Germinal center (tissue), 1 donor: ENCODE results near the gene SPIRE1.
"Not testable (repeated sequence)": the region's sequence is repeated elsewhere in the genome, so short reads cannot be mapped to it uniquely, and the experiment has no call there.

Experiments used
- DNase-seq: peaks from one replicate; pipeline ENCODE4 v3.0.0; 2012; ENCODE audit warnings: mixed read lengths, low spot score

Gene SPIRE1

DNA sequence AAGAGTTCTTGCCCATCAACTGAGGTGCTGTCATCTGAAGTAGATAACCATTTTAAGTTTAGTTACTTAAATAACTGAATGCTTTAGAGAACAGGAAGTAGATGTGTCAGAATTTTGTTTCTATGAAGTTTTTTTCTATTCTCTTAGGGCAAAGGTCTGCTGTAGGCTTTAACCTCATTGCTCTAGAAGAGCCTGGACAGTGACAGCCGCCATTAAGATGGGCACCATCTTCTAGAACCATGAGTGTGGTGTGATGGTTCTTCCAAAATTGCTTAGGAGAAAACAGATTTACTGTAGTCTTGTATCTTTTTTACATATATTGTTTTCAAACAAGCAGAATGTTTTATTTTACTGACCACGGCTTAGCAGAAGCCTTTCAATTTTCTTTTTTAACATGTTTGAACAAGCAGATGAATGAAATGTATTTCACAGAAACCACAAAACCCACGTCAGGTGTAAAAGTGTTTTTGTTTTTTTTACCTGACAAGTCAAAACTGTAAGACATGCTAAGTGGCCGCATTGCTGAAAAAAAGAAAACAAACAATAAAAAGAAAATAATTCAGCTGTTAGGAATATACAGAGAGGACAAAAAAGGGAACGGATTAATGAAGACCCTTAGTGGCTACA is 172.3 kb downstream of the SPIRE1 start:
- no peak for DNase-seq

GRCh38 chr18:12481915-12482314 is 176.0 kb downstream of the SPIRE1 start:
- DNase-seq = not testable (repeated sequence)

DNA sequence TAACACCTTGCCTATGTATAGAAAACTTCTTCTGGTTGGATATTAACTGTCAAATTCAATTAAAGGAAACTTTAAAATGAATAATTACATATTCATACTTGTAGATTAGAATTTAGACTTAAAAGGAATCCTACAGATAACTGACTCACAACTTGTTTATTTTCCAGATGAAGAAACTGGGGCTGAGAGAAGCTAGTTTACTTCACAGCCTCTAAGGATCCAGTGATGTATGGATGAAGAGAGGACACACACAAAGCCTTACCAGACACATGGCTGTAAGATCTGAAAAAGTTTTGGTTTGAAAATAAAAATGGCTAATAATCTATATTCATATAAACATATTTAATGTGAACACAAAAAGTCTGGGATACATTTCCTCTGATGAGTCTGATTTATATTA is 177.9 kb downstream of the SPIRE1 start:
- no peak for DNase-seq

DNA sequence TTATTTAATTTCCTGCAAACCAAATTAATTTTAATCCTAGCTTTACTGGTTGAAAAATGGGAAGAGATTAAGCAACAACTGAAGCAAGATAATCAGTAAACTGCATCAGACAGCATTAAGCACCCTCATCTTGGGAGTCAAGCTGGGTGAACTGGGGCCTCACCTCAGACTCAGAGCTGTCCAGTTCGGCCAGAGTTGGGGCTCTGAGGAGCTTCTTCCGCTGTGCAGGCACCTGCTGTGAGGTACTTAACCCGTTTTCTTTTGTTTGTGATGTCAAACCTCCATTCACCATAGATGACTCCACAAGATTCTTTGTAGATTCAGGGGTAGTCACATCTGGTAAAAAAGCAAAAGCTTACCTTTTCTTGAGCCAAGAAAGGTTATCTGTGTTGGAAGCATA is 178.4 kb downstream of the SPIRE1 start:
- no peak for DNase-seq

DNA sequence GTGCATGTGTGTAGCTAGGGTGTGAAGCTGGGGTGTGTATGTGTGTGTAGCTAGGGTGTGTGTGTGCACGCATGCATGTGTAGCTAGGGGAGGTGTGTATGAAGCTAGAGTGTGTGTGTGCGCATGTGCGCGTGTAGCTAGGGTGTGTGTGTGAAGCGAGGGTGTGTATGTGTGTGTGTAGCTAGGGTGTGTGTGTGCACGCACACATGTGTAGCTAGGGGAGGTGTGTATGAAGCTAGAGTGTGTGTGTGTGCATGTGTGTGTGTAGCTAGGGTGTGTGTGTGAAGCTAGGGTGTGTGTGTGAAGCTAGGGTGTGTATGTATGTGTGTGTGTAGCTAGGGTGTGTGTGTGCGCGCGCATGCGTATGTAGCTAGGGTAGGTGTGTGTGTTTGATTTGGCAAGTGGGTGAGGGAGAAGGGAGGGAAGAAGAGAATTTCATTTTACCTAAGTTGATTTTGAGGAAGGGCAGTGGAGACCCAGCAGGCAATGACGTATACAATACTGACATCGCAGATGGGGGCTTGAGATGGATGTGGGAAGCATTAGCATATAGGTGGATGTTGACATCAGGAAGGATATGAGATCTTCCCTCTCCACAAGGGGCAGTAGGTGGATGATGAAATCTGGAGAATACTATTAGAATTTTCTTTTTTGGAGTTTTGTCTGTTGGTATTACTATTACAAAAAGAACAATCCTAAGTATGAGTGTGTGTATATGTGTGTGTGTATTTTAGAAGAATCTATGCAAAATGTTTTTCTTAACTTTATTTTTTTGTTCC is 179.4 kb downstream of the SPIRE1 start:
- DNase-seq = no peak

GRCh38 chr18:12477606-12478005 is 180.3 kb downstream of the SPIRE1 start:
- no peak for DNase-seq

GRCh38 chr18:12476955-12477354 is 181.0 kb downstream of the SPIRE1 start:
- no peak for DNase-seq

- no peak for DNase-seq
Observed at GRCh38 chr18:12474876-12475275, 183.0 kb downstream of the SPIRE1 start.

DNA sequence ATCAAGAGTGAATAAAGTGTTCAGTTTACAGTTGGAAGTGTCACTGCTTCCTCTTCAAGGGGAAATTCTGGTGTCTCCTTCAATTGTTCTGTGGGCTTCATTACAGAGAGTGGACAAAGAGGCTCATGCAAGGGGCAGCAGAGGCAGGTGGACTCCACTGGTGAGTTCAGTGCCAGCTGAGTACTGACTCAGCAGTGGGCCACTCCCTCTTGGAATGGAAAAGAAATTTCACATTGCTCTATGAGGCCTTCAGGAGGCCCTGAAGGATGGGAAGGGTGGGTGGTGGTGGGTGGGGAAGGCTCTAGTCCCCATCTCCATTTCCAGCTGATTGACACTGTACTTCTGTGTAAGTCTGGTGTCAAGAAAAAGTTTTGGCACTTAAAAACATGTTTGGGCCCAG is 183.8 kb downstream of the SPIRE1 start:
- DNase-seq = no peak

DNA sequence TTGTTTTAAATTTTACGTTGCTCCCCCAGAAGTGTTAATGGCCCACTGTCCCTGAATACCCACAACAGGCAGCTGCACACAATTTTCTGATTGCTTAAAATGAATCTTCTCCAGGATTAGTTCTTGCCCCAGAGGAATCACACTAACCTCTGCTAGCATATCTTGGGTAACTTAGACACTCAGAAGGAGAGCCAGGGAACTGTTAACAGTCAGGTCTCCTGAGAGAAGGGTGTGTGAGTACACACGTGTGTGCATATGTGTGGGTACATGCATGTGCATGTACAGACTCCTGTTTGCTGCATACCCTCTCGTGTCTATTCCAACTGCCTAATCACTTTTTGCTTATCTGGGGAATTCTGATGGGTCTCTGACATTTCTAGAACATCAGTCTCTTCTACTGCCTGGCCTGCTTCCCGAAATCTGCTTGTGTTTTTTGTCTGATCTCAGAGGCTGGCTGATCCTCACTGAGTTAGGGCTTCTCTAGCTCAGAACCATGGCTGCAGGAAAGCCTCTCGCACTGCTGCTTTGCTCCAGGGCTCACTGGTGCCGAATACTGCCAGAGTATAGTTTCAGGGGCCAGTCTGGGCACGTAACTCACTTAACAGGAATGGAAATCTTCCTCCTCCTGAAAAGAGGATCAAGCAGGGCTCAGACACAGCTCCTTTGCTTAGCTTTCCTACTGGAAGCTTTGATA is 187.4 kb downstream of the SPIRE1 start:
- DNase-seq = no peak

DNA sequence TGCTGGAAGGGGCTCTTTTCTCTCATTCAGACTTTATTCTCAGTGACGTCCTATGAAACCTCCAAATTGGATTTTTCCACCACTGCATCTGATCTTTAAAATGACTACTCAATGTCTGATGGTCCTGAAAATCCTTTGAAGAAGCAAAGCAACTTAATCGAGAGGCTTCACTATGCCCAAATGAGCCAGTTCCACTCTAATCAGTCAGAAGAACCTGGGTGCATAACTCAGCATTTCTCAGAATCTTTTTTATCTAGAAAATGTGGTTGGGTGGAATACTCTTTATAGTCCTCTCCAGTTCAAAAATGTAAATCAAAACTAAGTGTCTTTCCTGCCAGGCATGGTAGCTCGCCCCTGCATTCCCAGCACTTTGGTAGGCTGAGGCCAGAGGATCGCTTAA is 189.5 kb downstream of the SPIRE1 start:
- DNase-seq = no peak

DNA sequence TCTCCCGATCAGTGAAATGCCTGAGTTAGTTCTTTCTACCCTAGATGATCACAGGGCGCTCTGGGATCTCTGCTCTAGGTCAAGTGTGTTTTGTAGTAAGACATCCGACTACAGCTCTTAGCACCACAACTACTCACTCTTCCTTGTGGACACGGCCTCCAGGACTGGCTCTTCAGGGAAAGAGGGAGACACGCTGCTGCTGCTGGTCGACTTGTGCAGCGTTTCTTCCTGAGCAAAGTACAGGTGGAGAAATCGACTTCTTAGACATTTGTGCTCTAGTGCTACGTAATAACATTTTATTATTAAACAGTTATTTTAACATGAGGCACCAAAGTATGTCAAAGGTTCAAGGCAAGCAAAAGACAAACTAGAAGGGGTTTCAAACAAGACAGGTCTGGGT is 193.2 kb downstream of the SPIRE1 start:
- DNase-seq = no peak

GRCh38 chr18:12463191-12463590 is 194.7 kb downstream of the SPIRE1 start:
- DNase-seq = no peak

GRCh38 chr18:12462242-12462641 is 195.7 kb downstream of the SPIRE1 start:
- DNase-seq = no peak

DNA sequence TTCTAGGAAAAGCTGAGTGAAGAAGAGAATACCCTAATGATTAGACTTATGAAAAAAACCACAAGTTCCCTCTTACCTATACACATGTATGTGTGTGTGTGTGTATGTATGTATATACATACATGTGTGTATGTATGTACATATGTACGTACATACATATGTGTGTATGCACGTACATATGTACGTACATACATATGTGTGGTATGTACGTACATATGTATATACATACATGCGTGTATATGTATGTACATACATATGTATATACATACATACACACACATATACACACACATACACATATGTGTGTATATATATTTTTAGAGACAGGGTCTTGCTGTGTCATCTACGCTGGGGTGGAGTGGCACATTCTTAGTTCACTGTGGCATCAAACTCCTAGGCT is 196.6 kb downstream of the SPIRE1 start:
- DNase-seq = no peak

DNA sequence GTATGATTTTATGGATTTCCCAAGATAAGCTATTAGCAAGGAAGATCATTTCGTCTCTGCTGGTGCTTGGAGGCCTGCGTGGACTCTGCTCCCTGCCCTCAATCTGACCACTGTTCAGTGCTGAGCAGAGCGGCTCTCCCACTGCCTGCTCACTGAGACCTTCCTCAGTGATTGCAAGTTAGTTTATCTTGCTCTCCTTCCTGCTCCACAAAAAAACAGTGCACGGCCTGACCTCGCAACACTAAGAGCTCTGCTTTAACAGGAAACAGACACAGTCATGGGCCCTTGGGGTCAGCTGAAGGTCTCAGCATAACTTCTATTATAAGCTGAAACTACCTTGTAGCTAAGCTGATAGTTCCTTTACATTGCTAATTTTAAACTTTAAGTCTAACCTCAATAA is 197.0 kb downstream of the SPIRE1 start:
- no peak for DNase-seq

GRCh38 chr18:12458771-12459170 is 199.1 kb downstream of the SPIRE1 start:
- DNase-seq = no peak

DNA sequence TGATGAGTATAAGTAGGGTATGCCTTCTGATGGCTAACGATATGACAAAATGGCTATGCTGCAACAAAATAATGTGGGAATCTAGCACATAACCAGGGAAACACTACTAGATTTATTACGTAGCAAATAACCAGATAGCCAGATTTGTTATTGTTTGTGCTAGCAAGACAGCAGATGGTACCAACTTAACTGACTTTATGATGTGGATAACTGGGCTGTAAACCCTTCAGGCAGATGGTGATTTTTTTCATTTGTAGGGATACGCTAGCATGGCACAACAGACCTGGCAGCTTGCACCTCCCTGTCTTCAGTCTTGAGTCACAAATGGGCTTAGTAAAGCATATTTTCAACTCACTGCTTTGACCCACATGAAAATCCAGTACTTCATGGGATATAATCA is 201.5 kb downstream of the SPIRE1 start:
- DNase-seq = no peak

DNA sequence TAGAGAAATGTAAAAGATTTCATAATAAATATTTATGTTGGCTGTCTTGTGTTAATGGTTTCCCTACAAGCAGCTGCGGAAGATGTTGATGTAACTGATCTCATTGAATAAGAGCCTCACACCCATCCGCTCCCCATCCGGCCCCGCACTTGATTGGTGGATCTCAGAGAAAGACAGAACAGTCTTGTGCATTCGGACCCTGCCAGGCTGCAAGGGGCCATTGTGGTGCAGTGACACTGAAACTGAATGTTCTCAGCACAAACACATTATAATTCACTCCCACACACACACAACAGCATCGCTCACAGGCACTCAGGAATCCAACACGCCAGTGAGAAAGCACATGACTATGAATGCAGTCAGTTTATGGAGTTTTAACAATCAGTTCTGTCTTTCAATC is 202.4 kb downstream of the SPIRE1 start:
- DNase-seq = no peak

DNA sequence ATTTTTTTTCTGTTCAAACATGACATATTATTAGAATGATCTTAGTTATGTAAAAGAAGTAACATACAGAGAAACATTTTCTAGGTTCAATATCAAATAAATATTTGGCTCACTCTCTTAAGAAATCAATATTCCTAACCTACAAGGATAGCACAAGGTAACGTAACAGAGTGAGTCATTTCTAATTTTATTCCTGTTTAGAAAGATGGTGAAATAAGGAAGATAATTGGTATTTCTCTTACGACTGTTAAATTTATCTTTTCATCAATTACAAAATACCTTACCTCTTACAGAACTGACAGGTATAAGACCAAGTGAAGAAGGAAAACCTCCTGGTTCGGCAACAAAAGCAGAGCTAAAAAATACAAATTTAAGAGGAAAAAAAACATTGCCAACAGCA is 205.1 kb downstream of the SPIRE1 start:
- DNase-seq = no peak

GRCh38 chr18:12451428-12451827 is 206.5 kb downstream of the SPIRE1 start:
- DNase-seq = no peak

- no peak for DNase-seq
Observed at GRCh38 chr18:12449051-12449785, 208.7 kb downstream of the SPIRE1 start.

DNA sequence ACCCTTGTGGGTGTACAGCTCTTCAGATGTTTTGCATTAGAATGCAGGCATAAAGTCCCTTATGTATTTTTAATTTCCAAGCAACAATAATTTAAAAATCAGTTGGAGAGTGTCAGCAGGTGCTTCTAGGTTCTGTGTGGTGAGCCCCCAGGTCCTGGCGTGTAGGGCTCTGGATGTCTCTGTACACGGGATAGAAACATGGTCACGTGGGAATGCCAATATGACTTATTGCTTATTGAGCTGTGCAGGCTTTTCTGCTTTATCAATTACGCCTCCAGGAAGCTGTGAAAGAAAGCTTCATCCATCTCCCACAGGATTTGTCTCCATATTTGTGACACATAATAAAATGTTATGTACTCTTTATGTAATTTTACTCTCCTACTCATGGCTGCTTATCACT is 212.4 kb downstream of the SPIRE1 start:
- DNase-seq = no peak
